ENCODE measurements around the gene CCL13. TPM values are rescaled to one million over a fixed set of nuclear protein-coding genes. Genes with fewer than 3 reads are reported as not detected.

CCL13 gene
- total RNA-seq, 1 donor from 2014 or later: not detected

DNA sequence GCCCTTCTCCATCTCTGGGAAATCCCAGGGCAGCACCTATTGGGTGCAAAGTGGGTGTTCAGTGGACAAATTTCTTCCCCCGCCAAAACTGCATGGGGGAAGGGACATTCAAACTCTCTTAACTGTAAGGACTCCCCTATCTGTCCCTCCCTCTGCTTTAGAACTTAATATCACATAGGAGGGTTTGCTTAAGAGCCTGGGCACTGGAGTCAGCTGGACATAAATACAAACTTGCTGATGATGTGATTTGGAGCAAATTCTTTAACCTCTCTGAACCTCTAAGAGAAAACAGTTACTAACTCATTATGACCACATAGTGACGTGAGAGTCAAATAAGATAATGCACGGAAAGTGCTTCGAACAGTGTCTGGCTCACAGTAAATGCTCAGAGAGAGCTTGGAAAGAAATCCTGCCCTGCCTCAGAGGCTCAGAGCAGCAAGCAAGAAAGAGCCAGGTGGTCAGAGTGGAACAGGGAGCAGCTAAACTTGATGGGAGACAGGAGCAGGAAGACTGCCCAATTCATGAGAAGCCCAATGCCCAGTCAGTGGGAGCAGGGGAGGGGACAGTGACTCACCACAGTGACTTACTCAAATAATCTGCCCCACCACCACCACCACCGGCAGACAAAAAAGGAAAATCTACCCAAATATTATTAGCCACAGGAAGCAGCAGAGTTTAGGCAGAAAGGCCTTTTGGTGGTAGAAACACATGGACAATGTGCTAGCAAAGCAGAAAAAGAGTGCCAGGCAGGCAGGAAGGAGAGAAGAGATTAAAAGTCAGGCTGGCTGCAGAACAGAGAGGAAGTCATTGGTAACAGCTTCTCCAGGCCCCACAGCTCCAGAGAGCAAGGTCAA, 30.6 kb downstream of the CCL13 start:
- H3K4me1 Mint-ChIP-seq: peaks cover 26% of the 10 kb centered on the region
- H3K9me3 Mint-ChIP-seq: no peaks in the 10 kb centered on the region
- no peaks in the 10 kb centered on the region for H3K36me3 Mint-ChIP-seq (ENCODE audit: low read depth)
- no peak for DNase-seq
- POLR2A ChIA-PET: interaction anchor here (0.6 kb wide), 1 partner anchor 10 kb away, joined by 3 read pairs; no protein-coding TSS in a partner anchor
- no peaks in the 10 kb centered on the region for H3K27me3 Mint-ChIP-seq
- TF ChIP-seq, protein P1, sequence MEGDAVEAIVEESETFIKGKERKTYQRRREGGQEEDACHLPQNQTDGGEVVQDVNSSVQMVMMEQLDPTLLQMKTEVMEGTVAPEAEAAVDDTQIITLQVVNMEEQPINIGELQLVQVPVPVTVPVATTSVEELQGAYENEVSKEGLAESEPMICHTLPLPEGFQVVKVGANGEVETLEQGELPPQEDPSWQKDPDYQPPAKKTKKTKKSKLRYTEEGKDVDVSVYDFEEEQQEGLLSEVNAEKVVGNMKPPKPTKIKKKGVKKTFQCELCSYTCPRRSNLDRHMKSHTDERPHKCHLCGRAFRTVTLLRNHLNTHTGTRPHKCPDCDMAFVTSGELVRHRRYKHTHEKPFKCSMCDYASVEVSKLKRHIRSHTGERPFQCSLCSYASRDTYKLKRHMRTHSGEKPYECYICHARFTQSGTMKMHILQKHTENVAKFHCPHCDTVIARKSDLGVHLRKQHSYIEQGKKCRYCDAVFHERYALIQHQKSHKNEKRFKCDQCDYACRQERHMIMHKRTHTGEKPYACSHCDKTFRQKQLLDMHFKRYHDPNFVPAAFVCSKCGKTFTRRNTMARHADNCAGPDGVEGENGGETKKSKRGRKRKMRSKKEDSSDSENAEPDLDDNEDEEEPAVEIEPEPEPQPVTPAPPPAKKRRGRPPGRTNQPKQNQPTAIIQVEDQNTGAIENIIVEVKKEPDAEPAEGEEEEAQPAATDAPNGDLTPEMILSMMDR (IDR thresholded peaks at IDR 0.05): no peak
- H3K4me3 Mint-ChIP-seq: no peak overlapping the region
- intact Hi-C loops (cut with micrococcal nuclease): no loop called here
- peak overlapping the region; percentile 10 for H3K27ac Mint-ChIP-seq
- ATAC-seq (ENCODE audit: low read depth): no peak
- CTCF ChIA-PET: interaction anchor here (0.6 kb wide), 1 partner anchor 757 kb away, joined by 3 read pairs; no protein-coding TSS in a partner anchor

DNA sequence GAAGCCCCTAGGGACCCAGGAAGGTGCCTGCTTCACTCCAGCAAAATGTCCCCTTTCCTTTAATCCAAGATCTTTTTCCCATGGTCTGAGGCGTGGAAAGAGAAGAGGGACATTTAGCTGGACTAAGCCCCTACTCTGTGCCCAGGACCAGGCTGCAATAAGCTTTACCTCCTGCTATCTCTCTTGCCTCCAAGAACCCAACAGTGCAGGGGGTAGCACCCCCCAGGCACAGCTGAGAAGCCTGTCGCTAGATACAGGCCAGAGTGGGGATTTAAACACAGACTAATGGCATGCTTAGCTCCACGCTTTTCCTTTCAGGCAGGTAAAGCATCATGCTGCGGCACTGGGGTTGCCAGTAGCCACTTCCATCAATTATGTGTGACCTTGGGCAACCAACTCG, 31.3 kb downstream of the CCL13 start:
- Mint-ChIP-seq H3K27me3 (no peaks in the 10 kb centered on the region), H3K4me1 (peaks cover 20% of the 10 kb centered on the region), H3K27ac (no peak overlapping the region), H3K36me3 (ENCODE audit: low read depth) (no peaks in the 10 kb centered on the region), H3K9me3 (no peaks in the 10 kb centered on the region), H3K4me3 (no peak overlapping the region)
- TF ChIP-seq, protein P1 (IDR thresholded peaks at IDR 0.05): no peak
- no peak for ATAC-seq (ENCODE audit: low read depth)
- intact Hi-C loops (cut with micrococcal nuclease): no loop called here
- ChIA-PET POLR2A (interaction anchor here (0.6 kb wide), 1 partner anchor 10 kb away, joined by 3 read pairs; no protein-coding TSS in a partner anchor), CTCF (interaction anchor here (0.6 kb wide), 1 partner anchor 757 kb away, joined by 3 read pairs; no protein-coding TSS in a partner anchor)
- no peak for DNase-seq

DNA sequence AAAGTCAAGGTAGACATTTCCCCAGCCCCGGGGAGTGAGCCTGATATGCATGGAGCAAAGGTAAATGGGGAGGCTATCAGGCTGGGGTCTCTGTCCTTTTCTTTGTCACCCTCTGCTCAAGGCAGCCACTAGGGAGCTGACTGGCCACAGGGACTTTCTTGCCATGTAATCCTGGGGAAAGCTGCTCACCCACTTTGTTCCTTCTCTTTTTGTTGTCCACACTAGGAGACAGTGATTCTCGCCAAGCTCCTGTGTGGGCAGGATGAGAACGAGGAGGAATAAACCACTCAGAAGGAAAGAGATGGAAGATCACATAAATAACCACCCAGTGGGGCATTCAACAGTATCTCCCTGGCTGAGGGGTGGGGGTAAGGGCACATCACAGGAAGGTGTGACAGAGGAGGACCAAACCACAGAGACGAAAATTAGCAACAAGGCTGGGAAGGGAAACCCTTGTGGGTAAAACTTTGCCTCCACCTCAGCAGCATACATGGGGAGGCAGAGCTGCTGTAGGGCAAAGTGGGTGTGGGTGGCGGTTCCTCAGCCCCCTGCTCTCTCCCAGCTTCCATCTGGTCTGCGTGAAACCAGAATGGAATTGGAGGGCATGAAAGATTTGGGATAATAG, 33.0 kb downstream of the CCL13 start:
- ATAC-seq (ENCODE audit: low read depth) (no peak), DNase-seq (no peak)
- H3K36me3 Mint-ChIP-seq (ENCODE audit: low read depth): no peaks in the 10 kb centered on the region
- no peaks in the 10 kb centered on the region for H3K27me3 Mint-ChIP-seq
- POLR2A ChIA-PET: no interaction called here
- CTCF ChIA-PET: no interaction called here
- no peak overlapping the region for H3K27ac Mint-ChIP-seq
- intact Hi-C loops (cut with micrococcal nuclease): no loop called here
- H3K4me3 Mint-ChIP-seq: no peak overlapping the region
- H3K9me3 Mint-ChIP-seq: no peaks in the 10 kb centered on the region
- peaks cover 10% of the 10 kb centered on the region for H3K4me1 Mint-ChIP-seq
- TF ChIP-seq, protein P1 (IDR thresholded peaks at IDR 0.05): no peak

DNA sequence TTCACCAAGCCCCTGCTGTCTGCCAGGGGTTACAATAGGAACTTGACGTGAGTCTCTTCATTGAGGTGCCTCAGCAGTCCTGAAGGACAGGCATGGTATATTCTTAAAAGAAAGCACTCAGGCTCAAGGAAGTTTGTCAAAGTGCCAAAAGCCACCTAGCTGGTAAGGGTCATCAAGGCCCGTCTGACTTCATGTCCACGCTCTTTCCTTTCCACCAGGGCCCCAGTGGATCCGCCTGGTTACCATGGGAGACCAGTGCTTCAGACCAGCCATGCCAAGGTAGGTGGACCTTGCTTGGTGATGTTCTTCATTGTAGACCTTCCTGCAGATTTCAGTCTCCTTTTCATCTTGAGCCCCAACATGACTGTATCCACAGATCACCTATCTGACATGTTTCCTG, 34.4 kb downstream of the CCL13 start:
- CTCF ChIA-PET: interaction anchor here (0.9 kb wide), 1 partner anchor 13 kb away, joined by 3 read pairs; no protein-coding TSS in a partner anchor

More for the DNA sequence above, 34.4 kb downstream of the CCL13 start:
- no peak for ATAC-seq (ENCODE audit: low read depth)
- Mint-ChIP-seq H3K27me3 (no peaks in the 10 kb centered on the region), H3K9me3 (no peaks in the 10 kb centered on the region), H3K4me1 (peaks cover 10% of the 10 kb centered on the region), H3K27ac (no peak overlapping the region), H3K36me3 (ENCODE audit: low read depth) (no peaks in the 10 kb centered on the region), H3K4me3 (no peak overlapping the region)
- TF ChIP-seq, protein P1 (IDR thresholded peaks at IDR 0.05): no peak
- no peak for DNase-seq
- POLR2A ChIA-PET: no interaction called here
- intact Hi-C loops (cut with micrococcal nuclease): no loop called here
